GM19438 (cell line): Measurements from ENCODE around the gene ZNF207.
"Not testable (repeated sequence)": the region's sequence is repeated elsewhere in the genome, so short reads cannot be mapped to it uniquely, and the experiment has no call there.

ENCODE experiments used
- ATAC-seq: cut with Tn5 transposase; IDR thresholded peaks from one replicate; pipeline ENCODE4 v1.9.1; 2021; ENCODE audit warnings: low read depth; ENCODE audit not compliant: unreplicated experiment

Gene ZNF207

DNA sequence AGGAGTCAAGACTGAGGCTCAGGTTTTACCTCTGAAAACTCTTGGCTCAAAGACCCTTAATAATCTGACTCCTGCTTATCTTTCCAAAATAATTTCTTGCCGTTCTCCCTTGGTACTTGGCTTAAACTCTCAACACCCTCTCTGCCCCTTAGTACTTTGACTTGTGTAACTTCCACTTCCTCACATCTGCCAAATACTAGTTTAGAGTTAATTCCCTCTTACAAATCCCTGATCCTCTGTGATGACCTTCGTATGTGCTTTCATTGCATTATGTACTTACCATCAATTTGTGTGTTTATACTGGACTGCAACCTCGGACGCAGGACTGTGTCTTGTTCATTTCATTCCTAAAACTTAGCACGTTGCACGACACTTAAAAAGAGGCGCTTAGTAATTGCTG, 35.2 kb downstream of the ZNF207 start:
- ATAC-seq = no peak

DNA sequence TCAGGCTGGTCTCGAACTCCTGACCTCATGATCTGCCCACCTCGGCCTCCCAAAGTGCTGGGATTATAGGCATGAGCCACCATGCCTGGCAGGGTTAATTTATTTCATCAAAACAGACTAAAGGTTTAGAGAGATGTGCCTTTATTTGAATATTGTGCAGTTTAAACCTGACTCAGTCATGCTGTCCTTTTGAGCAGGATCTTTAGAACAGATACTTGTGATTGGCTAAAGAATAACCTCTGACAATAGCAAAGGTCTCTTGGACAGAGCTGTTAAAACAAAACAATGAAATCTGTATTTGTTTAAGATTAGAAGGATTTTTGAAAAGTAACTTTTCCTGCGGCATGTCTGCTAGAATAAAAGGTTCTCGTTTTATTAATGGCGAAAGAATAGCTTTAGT, 36.0 kb downstream of the ZNF207 start:
- ATAC-seq = no peak

DNA sequence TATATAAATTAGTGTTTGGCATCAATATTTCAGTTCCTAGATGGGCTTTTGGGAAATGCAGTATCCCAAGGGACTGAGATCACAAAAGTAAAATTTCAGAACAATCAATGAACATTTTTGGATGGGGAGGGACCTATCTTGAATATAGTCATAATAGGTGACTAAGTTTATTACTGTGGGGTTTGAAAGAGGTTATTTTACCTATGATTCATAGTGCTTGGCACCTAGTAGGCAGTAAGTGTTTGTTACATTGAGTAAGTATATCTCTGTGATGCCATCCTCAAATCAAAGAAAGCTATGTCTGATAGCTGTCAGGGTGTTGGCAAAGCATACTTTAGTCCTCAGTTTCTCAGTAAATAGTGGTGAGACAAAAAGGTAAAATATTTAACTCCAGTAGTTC, 36.9 kb downstream of the ZNF207 start:
- no peak for ATAC-seq

DNA sequence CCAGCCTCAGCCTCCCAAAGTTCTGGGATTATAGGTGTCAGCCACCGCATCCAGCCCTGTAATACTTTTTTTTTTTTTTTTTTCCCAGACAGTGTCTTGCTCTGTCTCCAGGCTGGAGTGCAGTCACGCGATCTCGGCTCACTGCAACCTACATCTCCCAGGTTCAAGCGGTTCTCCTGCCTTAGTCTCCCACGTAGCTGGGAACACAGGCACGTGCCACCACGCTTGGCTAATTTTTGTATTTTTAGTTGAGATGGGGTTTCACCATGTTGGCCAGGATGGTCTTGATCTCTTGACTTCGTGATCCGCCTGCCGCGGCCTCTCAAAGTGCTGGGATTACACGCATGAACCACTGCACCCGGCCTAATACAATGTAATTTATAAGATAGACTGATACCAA, 38.2 kb downstream of the ZNF207 start:
- ATAC-seq = not testable (repeated sequence)

DNA sequence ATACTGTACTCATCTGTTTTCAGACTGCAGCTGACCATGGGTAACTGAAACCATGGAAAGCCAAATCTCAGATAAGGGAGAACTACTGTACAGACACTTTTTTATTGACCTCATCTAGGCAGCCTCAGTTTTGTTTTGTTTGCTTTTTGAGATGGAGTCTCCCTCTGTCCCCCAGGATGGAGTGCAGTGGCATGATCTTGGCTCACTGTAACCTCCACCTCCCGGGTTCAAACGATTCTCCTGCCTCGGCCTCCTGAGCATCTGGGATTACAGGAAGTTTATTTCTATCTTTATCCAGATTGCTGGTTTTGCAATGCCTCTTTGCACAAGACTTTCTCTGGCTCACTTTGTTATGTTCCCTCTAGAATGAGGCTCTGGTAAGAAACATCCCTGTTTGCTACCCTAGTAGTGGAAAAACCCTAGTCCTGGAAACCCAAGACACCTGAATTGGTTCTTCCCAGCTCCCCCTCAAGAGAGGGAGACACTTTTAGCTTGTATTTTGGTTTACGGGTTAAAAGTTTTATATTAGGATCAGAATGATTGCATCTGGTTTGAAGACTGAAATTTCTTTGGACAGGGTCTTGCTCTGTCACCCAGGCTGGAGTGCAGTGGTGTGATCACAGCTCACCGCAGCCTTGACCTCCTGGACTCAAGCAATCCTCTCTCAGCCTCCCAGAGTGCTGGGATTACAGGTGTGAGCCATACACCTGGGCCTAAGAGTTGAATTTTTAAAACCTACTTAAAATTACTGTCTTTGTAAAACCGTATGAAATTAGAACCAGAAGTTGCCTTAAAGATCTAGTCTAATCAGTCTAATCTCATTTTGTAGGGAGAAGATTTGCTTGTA, 38.9 kb downstream of the ZNF207 start:
- ATAC-seq = no peak

GRCh38 chr17:32393904-32394303, 43.9 kb downstream of the ZNF207 start:
- no peak for ATAC-seq

- ATAC-seq = no peak
Measured at GRCh38 chr17:32396343-32396742, 46.4 kb downstream of the ZNF207 start.

DNA sequence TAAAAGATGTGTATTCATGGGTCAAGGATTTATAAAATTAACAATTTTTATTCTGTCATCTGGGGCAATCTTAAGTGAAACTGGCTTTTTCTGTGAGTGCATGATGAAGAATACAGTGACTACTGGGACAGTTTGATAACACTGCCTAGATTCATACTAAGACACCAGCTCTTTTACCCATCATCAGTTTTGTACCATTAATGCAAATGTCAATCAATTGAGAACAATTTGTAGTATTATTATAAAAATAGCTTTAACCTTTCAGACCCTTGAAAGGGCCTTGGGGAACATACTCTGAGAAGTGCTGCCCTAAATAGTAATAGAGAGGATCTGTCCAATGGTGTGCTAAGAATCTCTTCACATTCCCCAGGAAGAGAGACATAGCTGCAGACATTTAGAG, 49.0 kb downstream of the ZNF207 start:
- ATAC-seq = no peak

DNA sequence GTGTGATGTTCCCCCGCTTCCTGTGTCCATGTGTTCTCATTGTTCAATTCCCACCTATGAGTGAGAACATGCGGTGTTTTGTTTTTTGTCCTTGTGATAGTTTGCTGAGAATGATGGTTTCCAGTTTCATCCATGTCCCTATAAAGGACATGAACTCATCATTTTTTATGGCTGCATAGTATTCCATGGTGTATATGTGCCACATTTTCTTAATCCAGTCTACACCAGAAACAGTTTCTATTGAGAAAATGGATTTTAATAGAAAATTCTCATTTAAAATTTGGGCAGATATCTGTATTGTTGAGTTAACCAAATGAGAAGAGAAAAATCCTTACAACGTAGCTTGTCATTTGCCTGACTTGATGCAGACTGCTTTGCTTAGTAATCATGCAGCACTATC, 60.1 kb downstream of the ZNF207 start:
- not testable (repeated sequence) for ATAC-seq

GRCh38 chr17:32426894-32427293, 76.9 kb downstream of the ZNF207 start:
- no peak for ATAC-seq

- ATAC-seq = no peak
Measured at GRCh38 chr17:32429598-32429997, 79.6 kb downstream of the ZNF207 start.
